ENCODE measurements around the gene AMDHD2.
A peak's percentile ranks its signal among the peaks of the same experiment; 100 is the strongest.
"Not testable (repeated sequence)": the region's sequence is repeated elsewhere in the genome, so short reads cannot be mapped to it uniquely, and the experiment has no call there.

AMDHD2 gene

DNA sequence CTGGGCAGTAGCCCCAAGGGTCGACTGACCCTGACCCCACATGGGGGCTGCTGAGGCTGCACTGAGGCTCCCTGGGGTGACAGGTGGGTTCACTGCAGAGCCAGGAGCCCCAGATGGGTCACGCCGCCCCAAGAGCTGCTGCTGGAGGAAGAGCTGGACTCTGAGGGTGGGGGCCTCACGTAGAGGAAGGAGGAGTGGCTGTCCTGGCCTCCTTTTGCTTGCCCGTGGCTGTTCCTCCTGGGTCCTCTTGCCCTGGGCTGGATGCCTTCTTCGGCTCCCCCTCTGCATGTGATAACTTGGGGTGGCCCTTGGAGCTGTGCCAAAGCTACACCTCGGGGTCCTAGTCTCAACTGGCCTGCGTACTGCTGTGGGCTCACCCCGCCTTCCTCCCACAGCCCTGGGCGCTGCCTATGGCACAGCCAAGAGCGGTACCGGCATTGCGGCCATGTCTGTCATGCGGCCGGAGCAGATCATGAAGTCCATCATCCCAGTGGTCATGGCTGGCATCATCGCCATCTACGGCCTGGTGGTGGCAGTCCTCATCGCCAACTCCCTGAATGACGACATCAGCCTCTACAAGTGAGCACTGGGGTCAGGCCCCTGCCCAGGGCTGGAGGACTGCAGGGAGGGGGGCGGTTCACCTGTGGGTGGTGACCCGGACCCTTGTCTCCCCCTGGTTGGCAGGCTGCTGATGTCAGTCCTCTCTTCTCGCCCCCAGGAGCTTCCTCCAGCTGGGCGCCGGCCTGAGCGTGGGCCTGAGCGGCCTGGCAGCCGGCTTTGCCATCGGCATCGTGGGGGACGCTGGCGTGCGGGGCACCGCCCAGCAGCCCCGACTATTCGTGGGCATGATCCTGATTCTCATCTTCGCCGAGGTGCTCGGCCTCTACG is 1.1 kb upstream of the AMDHD2 start:
- DNase-seq = no peak

DNA sequence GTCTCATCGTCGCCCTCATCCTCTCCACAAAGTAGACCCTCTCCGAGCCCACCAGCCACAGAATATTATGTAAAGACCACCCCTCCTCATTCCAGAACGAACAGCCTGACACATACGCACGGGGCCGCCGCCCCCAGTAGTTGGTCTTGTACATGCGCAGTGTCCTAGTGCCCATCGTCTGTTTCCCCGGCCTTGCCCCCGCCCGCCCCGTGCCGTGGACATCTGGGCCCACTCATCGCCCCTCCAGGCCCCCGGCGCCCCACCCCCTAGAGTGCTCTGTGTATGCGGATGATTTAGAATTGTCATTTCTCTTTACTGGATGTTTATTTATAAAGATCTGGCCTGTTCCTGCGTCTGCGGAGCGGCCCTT is 475 bp upstream of the AMDHD2 start:
- DNase-seq = no peak

DNA sequence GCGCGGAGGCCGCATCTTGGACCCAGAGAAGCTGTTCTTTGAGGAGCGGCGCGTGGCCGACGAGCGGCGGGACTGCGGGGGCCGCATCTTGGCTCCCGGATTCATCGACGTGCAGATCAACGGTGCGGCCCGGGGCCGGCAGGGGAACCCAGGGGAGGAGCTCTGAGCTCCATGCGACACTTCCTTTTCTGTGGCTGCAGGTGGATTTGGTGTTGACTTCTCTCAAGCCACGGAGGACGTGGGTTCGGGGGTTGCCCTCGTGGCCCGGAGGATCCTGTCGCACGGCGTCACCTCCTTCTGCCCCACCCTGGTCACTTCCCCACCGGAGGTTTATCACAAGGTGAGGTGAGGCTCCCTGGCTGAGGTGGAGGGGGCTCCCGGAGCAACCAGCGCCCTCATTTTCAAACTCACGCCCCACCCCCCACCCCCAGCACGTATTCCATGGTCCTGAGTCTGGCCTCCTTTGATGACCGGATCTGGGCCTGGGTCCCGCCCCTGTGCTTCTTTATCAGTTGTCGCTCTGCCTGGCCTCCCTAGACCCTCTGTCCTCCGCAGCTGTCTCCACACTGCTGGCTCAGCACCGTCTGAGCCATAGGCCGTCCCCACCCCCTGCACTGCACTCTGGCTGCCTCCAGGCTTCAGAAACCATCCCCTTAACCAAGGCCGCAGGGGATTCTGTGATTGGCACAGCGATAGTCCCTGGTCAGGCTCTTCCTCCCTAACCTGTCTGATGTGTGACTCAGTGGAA is 787 bp downstream of the AMDHD2 start:
- no peak for DNase-seq

DNA sequence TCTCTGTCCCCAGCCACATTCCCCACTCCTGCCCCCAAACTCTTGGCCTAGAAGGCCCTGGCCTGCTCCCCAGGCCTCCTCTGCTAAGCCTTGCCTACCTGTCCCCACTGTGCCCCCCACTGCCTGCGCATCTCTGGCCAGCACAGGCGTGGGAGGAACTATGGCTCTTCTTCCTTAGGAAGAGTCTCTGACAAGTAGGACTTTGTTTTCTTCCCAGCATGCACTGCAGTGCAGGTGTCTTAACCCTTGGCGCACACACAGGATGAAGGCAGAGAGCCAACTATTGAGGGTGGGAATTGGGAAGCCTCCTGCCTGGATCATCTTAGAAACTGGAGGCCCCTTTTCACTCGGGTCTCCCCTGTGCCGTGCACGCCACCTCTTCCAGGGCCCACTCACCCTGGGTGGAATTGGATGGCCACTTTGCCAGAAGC is 3.6 kb downstream of the AMDHD2 start:
- DNase-seq = no peak

DNA sequence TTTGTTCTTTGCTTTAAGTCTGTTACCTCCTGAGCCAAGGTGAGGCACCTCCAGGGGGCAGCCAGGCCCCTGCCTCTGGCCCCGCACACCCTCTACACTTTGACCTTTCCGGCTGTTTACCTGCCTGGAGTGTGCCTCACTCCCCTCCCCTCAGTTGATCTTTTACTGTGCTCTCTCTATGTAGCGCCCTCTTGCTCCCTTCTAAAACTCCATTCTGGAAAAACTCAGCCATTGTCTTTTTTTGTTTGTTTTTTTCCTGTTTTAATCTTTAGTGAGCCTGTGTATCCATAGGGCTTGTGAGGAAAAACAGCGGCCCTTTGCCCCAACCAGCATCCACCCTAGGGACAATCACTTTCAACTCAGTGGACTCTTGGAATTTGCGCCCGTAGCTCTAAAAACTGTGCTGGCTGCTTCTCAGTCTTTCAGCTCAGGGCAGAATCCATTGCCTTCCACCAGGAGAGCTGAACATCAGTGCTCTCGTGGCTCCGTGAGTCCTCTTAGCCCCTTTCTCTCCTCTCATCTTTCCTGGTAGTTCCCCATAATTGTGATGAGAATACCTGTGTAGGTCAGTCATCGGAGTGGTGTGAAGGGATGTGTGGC is 4.3 kb downstream of the AMDHD2 start:
- DNase-seq = no peak

DNA sequence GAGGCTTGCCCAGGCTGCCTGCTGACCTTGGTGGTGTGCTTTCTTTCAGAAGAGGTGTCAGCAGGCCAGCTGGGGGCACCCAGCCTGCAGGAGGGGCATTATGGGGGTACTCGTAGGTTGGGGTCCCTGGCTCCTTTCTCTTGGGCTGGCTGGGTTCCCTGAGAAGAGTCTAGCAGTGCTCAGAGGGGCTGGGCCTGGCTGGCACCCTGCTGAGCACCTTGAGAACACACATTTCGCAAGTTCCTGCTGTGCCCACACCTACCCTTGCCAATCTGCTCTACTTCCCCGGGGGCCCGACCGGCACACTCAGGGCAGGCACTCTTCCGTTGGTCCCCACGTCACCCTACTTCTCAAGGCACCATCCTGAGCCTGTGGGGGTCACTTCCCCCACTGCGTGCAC is 6.0 kb downstream of the AMDHD2 start:
- no peak for DNase-seq

DNA sequence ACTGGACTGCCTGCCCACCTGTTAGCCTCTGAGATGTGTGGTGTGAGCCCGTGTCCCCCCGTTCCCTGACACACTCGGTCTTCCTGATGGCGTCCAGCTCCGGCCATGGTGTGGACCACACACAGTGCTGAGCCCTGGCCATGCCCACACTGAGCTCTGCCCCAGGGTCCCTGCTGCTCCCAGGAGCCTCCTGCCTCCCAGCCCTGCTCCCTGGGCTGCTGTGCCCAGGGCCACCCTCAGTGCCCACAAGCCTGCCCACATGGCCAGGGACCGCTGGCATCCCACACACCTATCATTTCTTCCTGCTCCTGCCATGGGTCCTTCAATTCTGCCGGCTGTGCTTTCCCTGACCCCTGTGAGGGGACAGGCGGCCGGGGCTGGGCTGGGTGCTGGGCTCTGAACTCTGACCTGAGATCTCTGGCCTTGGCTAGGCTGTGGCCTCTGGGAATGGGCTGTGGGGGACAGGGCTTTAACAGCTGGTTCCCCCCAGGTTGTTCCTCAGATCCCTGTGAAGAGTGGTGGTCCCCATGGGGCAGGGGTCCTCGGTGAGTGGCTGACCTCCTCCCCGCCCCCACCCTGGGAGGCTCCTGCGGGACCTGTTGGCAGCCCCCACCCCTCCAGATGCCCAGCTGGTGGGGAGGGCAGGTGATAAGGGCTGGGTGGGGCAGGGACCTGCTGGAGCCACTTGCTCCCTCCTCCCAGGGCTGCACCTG is 7.1 kb downstream of the AMDHD2 start:
- DNase-seq = no peak

DNA sequence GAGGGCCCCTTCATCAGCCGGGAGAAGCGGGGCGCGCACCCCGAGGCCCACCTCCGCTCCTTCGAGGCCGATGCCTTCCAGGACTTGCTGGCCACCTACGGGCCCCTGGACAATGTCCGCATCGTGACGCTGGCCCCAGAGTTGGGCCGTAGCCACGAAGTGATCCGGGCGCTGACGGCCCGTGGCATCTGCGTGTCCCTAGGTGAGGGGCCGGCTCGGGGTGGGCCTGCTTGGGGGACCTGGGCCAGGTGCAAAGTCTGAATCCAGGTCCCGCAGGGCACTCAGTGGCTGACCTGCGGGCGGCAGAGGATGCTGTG is 7.6 kb downstream of the AMDHD2 start:
- DNase-seq = no peak

DNA sequence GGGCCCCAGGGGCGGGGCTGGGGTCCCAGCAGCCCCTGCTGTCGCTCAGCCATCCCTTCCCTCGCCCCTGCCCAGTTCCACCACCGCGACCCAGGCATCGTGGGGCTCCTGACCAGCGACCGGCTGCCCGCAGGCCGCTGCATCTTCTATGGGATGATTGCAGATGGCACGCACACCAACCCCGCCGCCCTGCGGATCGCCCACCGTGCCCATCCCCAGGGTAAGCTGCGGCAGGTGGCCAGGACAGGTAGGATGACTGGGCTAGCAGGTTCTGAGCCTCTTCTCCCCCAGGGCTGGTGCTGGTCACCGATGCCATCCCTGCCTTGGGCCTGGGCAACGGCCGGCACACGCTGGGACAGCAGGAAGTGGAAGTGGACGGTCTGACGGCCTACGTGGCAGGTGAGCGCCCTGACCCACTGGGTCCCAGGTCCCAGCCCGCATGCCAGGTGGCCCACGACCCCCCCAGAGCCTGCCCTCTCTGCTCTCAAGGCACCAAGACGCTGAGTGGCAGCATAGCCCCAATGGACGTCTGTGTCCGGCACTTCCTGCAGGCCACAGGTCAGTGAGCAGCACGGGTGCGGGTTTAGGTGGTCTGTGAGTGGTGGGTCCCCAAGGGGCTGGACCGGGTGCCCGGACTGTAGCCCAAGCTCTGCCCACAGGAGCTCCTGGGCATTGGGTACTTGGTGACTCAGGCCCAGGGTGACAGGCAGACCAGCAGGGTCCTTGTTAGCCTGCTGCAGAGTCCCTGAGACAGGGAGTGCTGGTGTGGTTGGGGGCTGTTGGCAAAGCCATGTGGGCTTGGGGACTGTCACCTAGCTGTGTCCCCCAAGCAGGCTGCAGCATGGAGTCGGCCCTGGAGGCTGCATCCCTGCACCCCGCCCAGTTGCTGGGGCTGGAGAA is 8.2 kb downstream of the AMDHD2 start:
- no peak for DNase-seq

DNA sequence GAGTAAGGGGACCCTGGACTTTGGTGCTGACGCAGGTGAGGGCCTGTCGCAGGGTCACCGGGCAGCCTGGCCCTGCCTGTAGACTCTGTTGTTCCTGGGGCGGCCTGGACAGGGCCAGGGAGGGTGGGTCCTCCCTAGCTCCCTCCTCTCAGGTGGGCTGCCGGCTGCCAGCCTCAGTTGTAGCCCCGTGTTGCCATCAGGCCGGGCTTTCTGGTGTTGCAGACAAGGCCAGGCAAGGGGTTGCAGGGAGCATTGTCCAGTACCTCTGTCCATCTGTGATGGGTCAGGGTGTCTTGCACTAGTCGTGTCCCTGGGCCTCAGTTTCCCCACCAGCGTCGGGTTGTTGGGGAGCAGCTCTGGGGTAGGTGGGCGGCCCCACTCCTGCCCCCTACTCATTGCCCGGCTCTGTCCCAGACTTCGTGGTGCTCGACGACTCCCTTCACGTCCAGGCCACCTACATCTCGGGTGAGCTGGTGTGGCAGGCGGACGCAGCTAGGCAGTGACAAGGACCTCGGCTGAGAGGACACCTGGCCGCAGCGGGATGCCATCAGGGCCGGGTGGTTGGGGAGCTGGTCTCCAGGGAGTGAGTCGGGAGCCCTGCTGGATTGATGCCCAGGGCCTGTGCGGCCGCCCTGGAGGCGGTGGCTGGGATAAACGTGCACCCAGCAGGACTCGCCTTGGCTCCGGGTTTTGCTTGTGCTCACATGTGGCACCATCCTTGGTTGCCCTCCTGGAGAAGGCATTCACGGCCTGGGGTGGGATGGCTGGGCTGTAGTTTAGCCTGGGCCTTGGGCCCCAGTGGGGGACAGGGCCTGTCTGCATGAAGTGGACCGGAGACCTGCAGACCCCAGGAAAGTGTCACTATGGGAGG is 9.1 kb downstream of the AMDHD2 start:
- no peak for DNase-seq

DNA sequence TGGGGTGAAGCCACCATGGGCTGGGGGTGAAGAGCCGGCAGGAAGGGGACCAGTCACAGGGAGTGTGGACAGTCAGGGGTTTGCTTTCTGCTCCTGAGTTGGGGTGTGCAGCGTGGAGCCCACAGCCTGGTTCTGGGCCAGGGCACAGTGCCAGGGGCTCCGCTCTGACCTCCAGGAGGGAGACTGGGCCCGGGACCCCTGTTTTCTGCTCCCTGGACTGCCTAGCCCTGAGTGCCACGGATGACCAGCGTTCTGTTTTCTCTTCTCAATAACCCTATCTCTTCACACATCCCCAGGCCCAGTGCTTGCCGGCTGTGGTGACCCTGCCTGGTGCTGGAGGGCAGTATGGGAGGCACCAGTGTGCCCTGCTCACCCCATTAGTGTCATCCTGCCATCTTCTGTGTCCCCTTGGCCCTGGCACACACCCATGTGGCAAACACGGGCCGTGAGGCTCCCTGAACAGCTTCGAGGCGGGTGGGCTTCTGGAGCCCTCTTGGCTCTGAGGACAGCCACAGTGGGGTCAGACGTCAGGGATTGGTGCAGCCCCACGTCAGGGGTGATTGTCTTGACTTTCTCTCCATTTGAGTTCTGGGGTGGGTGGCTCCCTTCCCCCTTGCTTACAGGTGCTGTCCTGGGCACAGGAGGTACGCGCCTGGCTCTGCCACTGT is 9.9 kb downstream of the AMDHD2 start:
- DNase-seq = no peak

DNA sequence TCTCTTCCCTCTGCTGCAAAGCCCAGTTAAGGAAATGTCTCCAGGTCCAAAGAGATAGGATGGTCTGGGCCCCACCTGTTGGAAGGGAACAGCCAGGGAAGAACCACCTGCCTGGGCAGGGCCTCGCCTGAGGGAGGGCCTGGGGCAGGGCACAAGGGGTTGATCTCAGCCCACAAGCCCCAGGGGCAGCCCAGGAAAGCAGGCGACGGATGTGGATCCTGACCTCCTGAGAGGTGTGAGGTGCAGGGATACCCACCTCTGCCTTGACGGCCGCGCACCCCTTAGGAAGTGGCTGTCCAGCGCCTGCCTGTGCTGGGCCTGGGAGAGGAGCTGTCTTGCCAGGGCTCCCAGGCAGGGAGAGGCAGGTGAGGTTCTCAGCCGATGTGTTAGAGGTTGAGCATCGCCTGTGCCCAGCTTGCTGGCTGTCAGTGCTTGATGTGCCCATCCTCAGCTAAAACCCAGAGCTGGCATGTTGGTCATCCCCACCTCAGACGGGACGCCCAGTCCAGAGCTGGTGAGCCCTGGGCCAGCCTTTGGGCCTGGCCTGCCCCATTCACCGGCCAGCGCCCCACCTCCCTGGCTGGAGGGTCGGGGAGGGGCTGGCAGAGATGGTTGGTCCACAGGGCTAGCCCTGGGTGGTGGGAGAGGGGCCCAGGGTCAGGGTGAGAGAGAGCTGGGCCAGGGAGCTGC is 10.6 kb downstream of the AMDHD2 start:
- DNase-seq = no peak

DNA sequence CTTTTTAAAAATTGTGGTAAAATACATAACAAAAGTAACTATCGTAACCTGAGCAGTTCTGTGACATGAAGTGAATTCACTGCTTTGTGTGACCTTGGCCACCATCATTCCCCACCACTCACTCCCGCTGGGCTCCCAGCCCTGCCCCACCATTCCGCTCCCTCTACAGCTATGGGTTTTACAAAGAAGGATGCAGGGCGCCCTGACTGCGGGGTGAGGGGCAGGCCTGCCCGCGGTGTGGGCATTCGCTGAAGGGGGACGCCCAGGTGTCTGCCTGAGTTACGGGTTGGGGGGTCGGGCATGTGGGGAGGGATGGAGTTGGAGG is 11.2 kb downstream of the AMDHD2 start, which contains the start of gene CEMP1:
TSS of gene CEMP1 (minus strand) at position 38 of the 325 bp plus-strand sequence. CDS start 335 bp downstream, outside the sequence.
- DNase-seq = no peak

DNA sequence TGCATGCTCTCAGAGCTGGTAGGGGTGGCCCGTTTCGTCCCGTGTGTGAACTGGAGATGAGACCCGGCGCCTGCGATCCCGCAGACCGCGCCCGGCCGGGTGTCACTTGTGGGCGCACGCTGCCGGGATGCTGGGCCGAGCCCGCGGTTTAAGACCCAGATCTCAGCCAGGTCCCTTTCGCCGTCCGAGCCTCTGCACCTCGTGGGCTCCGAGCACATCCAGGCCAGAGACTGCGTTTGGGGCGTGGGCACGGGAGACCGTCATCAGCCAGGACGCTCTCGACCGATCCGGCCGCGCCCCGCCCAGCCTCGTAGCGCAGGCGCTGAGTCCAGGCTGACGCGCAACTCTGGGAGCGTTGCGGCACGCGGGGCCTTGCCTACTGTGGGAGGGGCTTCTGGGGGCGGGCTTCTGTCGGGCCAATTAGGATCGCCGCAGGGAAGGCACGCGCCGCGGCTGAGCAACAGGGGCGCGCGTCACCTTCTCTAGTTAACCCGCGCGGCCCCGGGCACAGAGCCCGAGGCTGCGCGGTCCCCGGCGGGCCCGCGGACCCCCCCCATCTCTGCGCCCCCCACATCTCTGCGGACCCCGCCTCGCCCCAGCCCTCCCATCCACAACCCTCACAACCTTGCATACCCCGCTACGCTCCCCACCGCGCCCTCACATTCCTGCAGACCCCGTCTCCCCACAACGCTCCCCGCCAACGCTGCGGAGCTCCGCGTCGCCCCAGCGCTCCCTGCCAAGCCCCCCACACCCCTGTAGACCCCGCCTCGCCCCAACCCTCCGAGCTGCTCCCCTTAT is 11.7 kb downstream of the AMDHD2 start:
- DNase-seq = peak; percentile 91

DNA sequence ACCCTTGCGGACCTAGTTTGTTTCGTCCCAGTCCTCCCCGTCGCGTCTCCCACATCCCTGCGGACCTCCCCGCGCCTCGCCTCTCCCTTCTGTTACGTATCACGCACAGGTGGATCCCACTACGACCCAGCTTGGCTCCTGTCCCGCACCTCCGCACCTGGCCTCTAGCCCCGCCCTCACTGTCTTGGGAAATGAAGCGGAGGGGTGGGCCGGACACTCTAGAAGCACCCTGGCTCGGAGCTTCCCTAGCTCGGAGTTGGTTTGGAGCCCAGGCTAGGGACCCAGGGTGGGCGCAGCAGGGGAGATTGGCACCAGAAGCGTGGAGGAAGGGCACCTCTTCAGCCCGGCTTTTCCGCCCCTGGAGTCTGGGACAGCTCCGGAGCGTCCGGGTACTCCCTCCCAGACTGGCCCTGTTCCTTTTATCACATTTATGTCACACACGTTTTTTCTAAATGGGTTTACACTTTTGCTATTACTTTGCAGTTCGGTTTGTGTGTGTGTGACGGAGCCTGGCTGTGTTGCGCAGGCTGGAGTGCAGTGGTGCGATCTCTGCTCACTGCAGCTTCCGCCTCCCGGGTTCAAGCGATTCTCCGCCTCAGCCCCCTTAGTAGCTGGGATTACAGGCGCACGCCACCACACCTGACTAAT is 12.4 kb downstream of the AMDHD2 start:
- DNase-seq = no peak

DNA sequence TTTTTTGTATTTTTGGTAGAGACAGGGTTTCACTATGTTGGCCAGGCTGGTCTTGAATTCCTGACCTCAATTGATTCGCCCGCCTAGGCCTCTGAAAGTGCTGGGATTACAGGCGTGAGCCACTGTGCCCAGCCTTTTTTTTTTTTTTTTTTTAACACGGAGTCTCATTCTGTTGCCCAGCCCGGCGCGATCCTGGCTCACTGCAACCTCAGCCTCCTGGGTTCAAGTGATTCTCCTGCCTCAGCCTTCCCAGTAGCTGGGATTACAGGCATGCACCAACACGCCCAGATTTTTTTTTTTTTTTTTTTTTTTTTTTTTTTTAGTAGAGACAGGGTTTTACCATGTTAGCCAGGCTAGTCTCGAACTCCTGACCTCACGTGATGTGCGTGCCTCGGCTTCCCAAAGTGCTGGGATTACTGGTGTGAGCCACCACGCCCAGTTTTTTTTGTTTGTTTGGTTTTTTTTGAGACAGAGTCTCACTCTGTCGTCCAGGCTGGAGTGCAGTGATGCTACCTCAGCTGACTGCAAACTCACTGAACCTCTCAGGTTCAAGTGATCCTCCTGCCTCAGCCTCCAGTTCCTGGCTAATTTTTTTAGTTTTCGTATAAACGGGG is 13.1 kb downstream of the AMDHD2 start:
- not testable (repeated sequence) for DNase-seq

DNA sequence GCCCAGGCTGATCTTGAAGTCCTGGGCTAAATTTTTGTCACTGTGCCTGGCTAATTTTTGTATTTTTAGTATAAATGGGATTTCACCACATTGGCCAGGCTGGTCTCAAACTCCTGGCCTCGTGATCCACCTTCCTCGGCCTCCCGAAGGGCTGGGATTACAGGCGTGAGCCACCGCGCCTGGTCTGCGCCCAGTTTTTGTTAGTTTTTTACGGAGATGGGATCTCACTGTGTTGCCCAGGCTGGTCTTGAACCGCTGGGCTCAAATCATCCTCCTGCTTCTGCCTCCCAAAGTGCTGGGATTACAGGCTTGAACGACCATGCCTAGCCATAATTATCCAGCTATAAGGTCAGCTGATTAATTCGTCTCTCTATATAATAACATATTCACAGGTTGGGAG is 13.7 kb downstream of the AMDHD2 start:
- DNase-seq = no peak

DNA sequence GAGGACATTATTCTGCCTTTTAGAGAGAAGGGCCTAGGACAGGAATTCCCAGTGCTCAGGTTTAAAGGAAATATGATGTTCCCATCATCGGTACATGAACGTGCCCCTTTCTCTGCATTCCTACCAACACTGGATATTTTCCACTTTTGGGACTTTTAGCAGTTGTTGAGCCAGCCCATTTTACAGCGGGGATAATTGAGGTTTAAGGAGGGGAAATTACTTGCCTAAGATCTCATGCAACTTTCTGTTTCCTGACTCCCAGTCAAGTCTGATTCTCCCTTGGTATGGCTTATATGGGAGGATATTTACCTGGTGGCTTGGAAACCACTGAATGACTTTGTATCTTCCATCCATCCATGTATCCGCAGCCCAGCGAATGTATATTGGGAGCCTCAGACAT is 14.2 kb downstream of the AMDHD2 start:
- not testable (repeated sequence) for DNase-seq
